Peyer's patch (tissue), 4 donors: ENCODE measurements around the gene MACROH2A2.

Experiments used
- POLR2A ChIP-seq, 2 donors: fragments of 450-650 bp; IDR thresholded peaks; one replicate each; pipeline ENCODE4 v1.5.1; 2017; ENCODE audit warnings: antibody characterized with exemption in 2 of 2, mild to moderate bottlenecking in 2 of 2, moderate library complexity in 2 of 2
- TF ChIP-seq, protein P1 (sequence below), 6 experiments: fragments of 450-650 bp in 4 of 6; fragments of 200-600 bp in 2 of 6; sonication (generic) in 1 of 6; IDR thresholded peaks; one replicate each; pipeline ENCODE4 v1.5.1; 2017 to 2019; ENCODE audit warnings: antibody characterized with exemption in 6 of 6, mild to moderate bottlenecking in 3 of 6, moderate library complexity in 1 of 6

DNA sequence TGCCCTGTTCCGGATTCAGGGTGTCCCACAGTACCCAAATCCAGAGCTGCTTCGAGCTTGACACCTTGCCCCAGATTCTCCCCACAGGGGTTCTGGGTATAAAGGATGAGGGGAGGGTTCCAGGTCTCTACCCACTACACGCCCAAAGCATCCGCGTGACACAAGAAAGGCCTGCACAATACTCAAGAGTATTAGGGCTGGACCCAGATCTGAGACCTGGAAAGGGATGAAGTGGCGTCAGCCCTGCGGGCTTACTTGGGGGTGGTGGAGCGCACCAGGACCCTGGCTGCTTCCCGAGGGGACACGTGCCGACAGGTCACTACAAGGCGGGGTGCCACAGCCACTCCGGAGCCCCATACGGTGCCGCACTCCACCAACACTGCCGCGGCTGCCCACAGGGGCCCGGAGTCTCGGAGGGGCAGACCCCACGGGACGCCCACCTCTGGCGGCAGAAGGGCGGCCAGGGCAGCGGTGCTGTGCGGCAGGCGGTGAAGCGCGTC is 92.6 kb downstream of the MACROH2A2 start:
- no peak for TF ChIP-seq POLR2A (IDR thresholded peaks at IDR 0.05)
- TF ChIP-seq, protein P1, sequence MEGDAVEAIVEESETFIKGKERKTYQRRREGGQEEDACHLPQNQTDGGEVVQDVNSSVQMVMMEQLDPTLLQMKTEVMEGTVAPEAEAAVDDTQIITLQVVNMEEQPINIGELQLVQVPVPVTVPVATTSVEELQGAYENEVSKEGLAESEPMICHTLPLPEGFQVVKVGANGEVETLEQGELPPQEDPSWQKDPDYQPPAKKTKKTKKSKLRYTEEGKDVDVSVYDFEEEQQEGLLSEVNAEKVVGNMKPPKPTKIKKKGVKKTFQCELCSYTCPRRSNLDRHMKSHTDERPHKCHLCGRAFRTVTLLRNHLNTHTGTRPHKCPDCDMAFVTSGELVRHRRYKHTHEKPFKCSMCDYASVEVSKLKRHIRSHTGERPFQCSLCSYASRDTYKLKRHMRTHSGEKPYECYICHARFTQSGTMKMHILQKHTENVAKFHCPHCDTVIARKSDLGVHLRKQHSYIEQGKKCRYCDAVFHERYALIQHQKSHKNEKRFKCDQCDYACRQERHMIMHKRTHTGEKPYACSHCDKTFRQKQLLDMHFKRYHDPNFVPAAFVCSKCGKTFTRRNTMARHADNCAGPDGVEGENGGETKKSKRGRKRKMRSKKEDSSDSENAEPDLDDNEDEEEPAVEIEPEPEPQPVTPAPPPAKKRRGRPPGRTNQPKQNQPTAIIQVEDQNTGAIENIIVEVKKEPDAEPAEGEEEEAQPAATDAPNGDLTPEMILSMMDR (IDR thresholded peaks at IDR 0.05), result no peak
